MM.1S (cell line): ENCODE measurements around the gene PAGR1.

ENCODE experiments used
- DNase-seq: peaks from one replicate; pipeline ENCODE4 v3.0.0-alpha.2; 2015
- H2AFZ ChIP-seq: fragments of 300-600 bp; sonication (generic); 2 replicates; pipeline ENCODE4 v1.6.0; 2016; ENCODE audit warnings: antibody characterized with exemption, low read length
- H3F3A ChIP-seq: fragments of 300-600 bp; sonication (generic); 2 replicates; pipeline ENCODE4 v1.6.1; 2016; ENCODE audit warnings: mild to moderate bottlenecking, antibody characterized with exemption, low read length, moderate library complexity, mixed read lengths; ENCODE audit not compliant: insufficient read depth
- H3K27ac ChIP-seq: fragments of 300-600 bp; sonication (generic); 2 replicates; pipeline ENCODE4 v1.5.1; 2016; ENCODE audit warnings: mild to moderate bottlenecking, low read length
- H3K27me3 ChIP-seq: fragments of 300-600 bp; sonication (generic); replicated peaks from 2 replicates; pipeline ENCODE4 v1.6.0; 2016; ENCODE audit warnings: low read length; ENCODE audit not compliant: insufficient read depth
- H3K36me3 ChIP-seq: fragments of 300-600 bp; sonication (generic); replicated peaks from 2 replicates; pipeline ENCODE4 v1.6.1; 2016; ENCODE audit warnings: mild to moderate bottlenecking, low read length, mixed read lengths; ENCODE audit not compliant: insufficient read depth
- H3K4me1 ChIP-seq: fragments of 300-600 bp; sonication (generic); 2 replicates; pipeline ENCODE4 v1.6.1; 2016; ENCODE audit warnings: low read length, mixed read lengths
- H3K4me2 ChIP-seq: fragments of 300-600 bp; sonication (generic); 2 replicates; pipeline ENCODE4 v1.6.0; 2016; ENCODE audit warnings: low read depth, low read length
- H3K4me3 ChIP-seq: fragments of 300-600 bp; sonication (generic); 2 replicates; pipeline ENCODE4 v1.5.1; 2016; ENCODE audit warnings: low read length, mixed read lengths
- H3K79me2 ChIP-seq: fragments of 300-600 bp; sonication (generic); 2 replicates; pipeline ENCODE4 v1.6.1; 2016; ENCODE audit warnings: mixed run types, low read length, mixed read lengths
- H3K9ac ChIP-seq: fragments of 300-600 bp; sonication (generic); 2 replicates; pipeline ENCODE4 v1.6.1; 2016; ENCODE audit warnings: low read length, mixed read lengths
- H3K9me2 ChIP-seq: fragments of 300-600 bp; sonication (generic); replicated peaks from 2 replicates; pipeline ENCODE4 v1.6.1; 2016; ENCODE audit warnings: mild to moderate bottlenecking, low read length, mixed read lengths; ENCODE audit not compliant: insufficient read depth
- H3K9me3 ChIP-seq: fragments of 300-600 bp; sonication (generic); replicated peaks from 2 replicates; pipeline ENCODE4 v1.6.1; 2016; ENCODE audit warnings: mild to moderate bottlenecking, low read length, mixed read lengths; ENCODE audit not compliant: insufficient read depth
- H4K20me1 ChIP-seq: fragments of 300-600 bp; sonication (generic); 2 replicates; pipeline ENCODE4 v1.6.1; 2016; ENCODE audit warnings: mild to moderate bottlenecking, low read length, moderate library complexity, mixed read lengths; ENCODE audit not compliant: insufficient read depth
- EZH2 ChIP-seq: fragments of 300-600 bp; sonication (generic); optimal IDR thresholded peaks from 2 replicates; pipeline ENCODE3; 2017; ENCODE audit warnings: low read depth, mild to moderate bottlenecking, antibody characterized with exemption, low read length, mixed read lengths
- EZH2phosphoT487 ChIP-seq: fragments of 300-600 bp; sonication (generic); IDR thresholded peaks from 2 replicates; pipeline ENCODE4 v1.6.1; 2018; ENCODE audit warnings: antibody characterized with exemption, low read length
- TF ChIP-seq, protein P1 (sequence below): fragments of 300-600 bp; sonication (generic); IDR thresholded peaks from 2 replicates; pipeline ENCODE4 v1.5.1; 2016; ENCODE audit warnings: antibody characterized with exemption, low read length, mixed read lengths

Gene PAGR1

DNA sequence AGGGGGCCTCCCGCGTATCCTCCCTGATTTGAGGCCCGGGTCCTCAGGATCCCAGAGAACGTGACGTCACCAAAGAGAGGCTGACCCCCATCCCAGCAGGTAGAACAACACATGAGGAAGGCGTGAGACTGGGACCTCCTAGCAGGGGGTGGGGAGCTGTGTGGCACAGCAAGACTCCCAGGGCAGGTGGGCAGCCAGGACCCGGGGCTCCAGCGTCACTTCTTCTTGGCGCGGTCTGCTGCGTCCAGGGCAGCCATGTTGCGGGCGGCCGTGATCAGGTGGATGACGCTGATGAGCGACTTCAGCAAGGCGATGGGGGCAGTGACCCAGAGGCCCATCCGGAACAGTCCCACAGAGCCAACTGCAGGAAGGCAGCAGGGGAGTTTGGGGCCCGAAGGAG lies 43.0 kb downstream of the PAGR1 start:
- no peaks in the 10 kb centered on the region for H3K36me3 ChIP-seq
- TF ChIP-seq, protein P1, sequence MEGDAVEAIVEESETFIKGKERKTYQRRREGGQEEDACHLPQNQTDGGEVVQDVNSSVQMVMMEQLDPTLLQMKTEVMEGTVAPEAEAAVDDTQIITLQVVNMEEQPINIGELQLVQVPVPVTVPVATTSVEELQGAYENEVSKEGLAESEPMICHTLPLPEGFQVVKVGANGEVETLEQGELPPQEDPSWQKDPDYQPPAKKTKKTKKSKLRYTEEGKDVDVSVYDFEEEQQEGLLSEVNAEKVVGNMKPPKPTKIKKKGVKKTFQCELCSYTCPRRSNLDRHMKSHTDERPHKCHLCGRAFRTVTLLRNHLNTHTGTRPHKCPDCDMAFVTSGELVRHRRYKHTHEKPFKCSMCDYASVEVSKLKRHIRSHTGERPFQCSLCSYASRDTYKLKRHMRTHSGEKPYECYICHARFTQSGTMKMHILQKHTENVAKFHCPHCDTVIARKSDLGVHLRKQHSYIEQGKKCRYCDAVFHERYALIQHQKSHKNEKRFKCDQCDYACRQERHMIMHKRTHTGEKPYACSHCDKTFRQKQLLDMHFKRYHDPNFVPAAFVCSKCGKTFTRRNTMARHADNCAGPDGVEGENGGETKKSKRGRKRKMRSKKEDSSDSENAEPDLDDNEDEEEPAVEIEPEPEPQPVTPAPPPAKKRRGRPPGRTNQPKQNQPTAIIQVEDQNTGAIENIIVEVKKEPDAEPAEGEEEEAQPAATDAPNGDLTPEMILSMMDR = no peak
- no peak for TF ChIP-seq EZH2phosphoT487
- TF ChIP-seq EZH2 = no peak
- DNase-seq = no peak
- H2AFZ ChIP-seq = no peak overlapping the region
- H3K9me2 ChIP-seq = no peaks in the 10 kb centered on the region
- no peaks in the 10 kb centered on the region for H3K4me1 ChIP-seq
- H3F3A ChIP-seq = no peaks in the 10 kb centered on the region
- no peak overlapping the region for H3K4me3 ChIP-seq
- no peaks in the 10 kb centered on the region for H4K20me1 ChIP-seq
- H3K27ac ChIP-seq = no peak overlapping the region
- no peak overlapping the region for H3K4me2 ChIP-seq
- no peaks in the 10 kb centered on the region for H3K9me3 ChIP-seq
- no peak overlapping the region for H3K9ac ChIP-seq
- H3K79me2 ChIP-seq = peaks cover 16% of the 10 kb centered on the region
- H3K27me3 ChIP-seq = no peaks in the 10 kb centered on the region

DNA sequence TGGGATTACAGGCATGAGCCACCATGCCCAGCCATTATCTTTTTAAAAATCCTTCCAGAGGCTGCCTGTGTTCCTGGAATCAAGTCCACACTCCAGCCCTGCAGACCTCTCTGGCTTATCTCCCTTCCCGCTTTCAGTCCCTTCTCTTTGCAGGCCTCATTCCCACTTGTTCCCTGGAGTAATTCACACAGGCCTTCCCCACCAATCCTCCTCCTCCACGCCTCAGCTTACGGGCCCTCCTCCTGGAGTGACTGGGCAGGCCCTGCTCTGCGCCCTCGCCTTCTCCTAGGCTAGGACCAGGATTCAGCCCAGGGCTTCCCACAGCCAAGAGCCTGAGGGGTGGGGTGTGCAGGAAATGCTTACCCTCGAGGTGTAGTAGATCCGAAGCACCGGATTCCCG lies 44.3 kb downstream of the PAGR1 start:
- Histone ChIP-seq H3K4me3 (no peak overlapping the region), H3K9me3 (no peaks in the 10 kb centered on the region), H3F3A (no peaks in the 10 kb centered on the region), H3K79me2 (peaks cover 16% of the 10 kb centered on the region), H3K27me3 (no peaks in the 10 kb centered on the region), H4K20me1 (no peaks in the 10 kb centered on the region), H3K36me3 (no peaks in the 10 kb centered on the region), H3K9me2 (no peaks in the 10 kb centered on the region), H2AFZ (no peak overlapping the region), H3K9ac (no peak overlapping the region), H3K4me2 (no peak overlapping the region), H3K27ac (no peak overlapping the region), H3K4me1 (no peaks in the 10 kb centered on the region)
- DNase-seq = no peak
- TF ChIP-seq EZH2phosphoT487 (no peak), EZH2 (no peak)
- TF ChIP-seq, protein P1 = no peak

DNA sequence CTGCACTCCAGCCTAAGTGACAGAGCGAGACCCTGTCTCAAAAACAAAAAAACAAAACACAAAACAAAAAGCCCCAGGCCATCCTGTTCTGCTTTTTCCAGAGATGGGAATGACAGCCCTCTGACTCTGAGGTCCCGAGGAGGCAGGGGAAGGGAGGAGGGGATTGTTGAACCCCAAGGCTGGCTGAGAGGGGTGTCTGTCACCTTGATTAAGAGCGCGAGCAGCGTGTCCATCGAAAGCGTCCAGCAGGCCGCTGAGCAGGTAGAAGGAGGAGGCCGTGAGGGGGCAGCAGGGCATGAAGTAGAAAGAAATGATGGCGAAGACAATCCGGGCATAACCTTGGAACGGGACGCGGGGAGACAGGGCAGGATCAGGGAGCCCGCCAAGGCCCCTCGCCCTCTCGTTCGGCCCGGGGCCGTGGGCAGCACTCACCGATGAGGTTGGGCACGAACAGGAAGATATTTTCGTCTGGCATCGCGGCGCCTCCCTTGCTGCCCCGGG lies 46.5 kb downstream of the PAGR1 start:
- peak overlapping the region; percentile 86 for H3K9ac ChIP-seq
- H3K9me3 ChIP-seq = no peaks in the 10 kb centered on the region
- H3K4me3 ChIP-seq = peak overlapping the region; percentile 84
- peaks cover 16% of the 10 kb centered on the region for H3K79me2 ChIP-seq
- H2AFZ ChIP-seq = peak overlapping the region; percentile 75
- no peak for TF ChIP-seq EZH2
- TF ChIP-seq EZH2phosphoT487 = no peak
- TF ChIP-seq, protein P1 = no peak
- peaks cover 8% of the 10 kb centered on the region; the same call in 1 of the 2 replicates for H3K27me3 ChIP-seq
- H3K4me1 ChIP-seq = no peaks in the 10 kb centered on the region
- H3K36me3 ChIP-seq = no peaks in the 10 kb centered on the region
- H3F3A ChIP-seq = no peaks in the 10 kb centered on the region
- peak; percentile 11 for DNase-seq
- H4K20me1 ChIP-seq = no peaks in the 10 kb centered on the region
- no peaks in the 10 kb centered on the region for H3K9me2 ChIP-seq
- peak overlapping the region; percentile 83; the same call in 1 of the 2 replicates for H3K27ac ChIP-seq
- H3K4me2 ChIP-seq = peak overlapping the region; percentile 84
